ENCODE data around the gene TBC1D8. TPM values are rescaled to one million over a fixed set of nuclear protein-coding genes. Genes with fewer than 3 reads are reported as not detected.

TBC1D8 gene
- total RNA-seq, 1 donor from 2014 or later = 19.9 TPM

GRCh38 chr2:101140237-101140636 is 10.9 kb downstream of the TBC1D8 start:
- intact Hi-C loops (cut with DNase I) = no loop called here
- Histone ChIP-seq H3K4me3 (no peak overlapping the region), H3K36me3 (no peaks in the 10 kb centered on the region), H3K27ac (no peak overlapping the region), H3K27me3 (no peaks in the 10 kb centered on the region), H3K9me3 (no peaks in the 10 kb centered on the region), H3K4me1 (peaks cover 7% of the 10 kb centered on the region)
- TF ChIP-seq, protein P1, sequence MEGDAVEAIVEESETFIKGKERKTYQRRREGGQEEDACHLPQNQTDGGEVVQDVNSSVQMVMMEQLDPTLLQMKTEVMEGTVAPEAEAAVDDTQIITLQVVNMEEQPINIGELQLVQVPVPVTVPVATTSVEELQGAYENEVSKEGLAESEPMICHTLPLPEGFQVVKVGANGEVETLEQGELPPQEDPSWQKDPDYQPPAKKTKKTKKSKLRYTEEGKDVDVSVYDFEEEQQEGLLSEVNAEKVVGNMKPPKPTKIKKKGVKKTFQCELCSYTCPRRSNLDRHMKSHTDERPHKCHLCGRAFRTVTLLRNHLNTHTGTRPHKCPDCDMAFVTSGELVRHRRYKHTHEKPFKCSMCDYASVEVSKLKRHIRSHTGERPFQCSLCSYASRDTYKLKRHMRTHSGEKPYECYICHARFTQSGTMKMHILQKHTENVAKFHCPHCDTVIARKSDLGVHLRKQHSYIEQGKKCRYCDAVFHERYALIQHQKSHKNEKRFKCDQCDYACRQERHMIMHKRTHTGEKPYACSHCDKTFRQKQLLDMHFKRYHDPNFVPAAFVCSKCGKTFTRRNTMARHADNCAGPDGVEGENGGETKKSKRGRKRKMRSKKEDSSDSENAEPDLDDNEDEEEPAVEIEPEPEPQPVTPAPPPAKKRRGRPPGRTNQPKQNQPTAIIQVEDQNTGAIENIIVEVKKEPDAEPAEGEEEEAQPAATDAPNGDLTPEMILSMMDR (IDR thresholded peaks at IDR 0.05) = no peak
- DNase-seq (no peak), ATAC-seq (no peak)

GRCh38 chr2:101139495-101139894 is 11.7 kb downstream of the TBC1D8 start:
- Histone ChIP-seq H3K27me3 (no peaks in the 10 kb centered on the region), H3K36me3 (no peaks in the 10 kb centered on the region), H3K4me1 (peaks cover 7% of the 10 kb centered on the region), H3K27ac (no peak overlapping the region), H3K4me3 (no peak overlapping the region), H3K9me3 (no peaks in the 10 kb centered on the region)
- TF ChIP-seq, protein P1 (IDR thresholded peaks at IDR 0.05) = no peak
- DNase-seq (no peak), ATAC-seq (no peak)
- intact Hi-C loops (cut with DNase I) = no loop called here

DNA sequence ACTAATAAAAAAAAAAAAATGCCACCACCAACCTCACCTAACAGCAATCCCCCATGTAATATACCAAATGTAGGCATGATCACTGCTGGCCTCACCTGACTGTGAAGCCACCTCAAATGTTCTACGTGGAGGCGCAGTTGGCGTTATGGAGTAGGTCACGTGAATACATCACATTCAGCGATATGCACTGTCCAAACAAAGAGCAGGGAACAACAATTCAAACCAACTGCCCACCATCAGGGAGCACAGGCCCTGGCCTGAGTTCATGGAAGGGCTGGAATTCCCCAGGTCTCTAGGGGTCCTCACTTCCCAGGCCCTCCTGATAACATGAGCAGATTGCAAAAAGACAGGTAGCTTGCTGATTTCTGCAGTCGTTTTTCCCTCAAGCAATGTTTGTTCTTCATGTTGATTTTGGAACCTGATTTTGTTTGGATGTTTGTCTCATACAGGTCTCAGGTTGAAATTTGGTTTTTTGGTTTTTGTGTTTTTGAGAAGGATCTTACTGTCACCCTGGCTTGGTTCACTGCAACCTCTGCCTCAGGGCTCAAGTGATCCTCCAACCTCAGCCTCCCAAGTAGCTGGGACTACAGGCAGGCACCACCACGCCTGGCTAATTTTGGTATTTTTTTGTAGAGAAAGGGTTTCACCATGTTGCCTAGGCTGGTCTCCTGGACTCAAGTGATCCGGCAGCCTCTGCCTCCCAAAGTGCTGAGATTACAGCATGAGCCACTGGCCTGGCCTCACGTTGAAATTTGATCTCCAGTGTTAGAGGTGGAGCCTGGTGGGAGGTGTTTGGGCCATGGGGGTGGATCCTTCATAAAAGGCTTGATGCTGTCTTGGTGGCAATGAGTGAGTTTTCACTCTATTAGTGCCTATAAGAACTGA is 15.5 kb downstream of the TBC1D8 start:
- TF ChIP-seq, protein P1 (IDR thresholded peaks at IDR 0.05) = no peak
- no peaks in the 10 kb centered on the region for H3K9me3 ChIP-seq
- DNase-seq (no peak), ATAC-seq (peak; percentile 34)
- no peaks in the 10 kb centered on the region for H3K36me3 ChIP-seq
- H3K4me1 ChIP-seq = peaks cover 4% of the 10 kb centered on the region
- intact Hi-C loops (cut with DNase I) = no loop called here
- H3K4me3 ChIP-seq = no peak overlapping the region
- H3K27ac ChIP-seq = no peak overlapping the region
- H3K27me3 ChIP-seq = no peaks in the 10 kb centered on the region

DNA sequence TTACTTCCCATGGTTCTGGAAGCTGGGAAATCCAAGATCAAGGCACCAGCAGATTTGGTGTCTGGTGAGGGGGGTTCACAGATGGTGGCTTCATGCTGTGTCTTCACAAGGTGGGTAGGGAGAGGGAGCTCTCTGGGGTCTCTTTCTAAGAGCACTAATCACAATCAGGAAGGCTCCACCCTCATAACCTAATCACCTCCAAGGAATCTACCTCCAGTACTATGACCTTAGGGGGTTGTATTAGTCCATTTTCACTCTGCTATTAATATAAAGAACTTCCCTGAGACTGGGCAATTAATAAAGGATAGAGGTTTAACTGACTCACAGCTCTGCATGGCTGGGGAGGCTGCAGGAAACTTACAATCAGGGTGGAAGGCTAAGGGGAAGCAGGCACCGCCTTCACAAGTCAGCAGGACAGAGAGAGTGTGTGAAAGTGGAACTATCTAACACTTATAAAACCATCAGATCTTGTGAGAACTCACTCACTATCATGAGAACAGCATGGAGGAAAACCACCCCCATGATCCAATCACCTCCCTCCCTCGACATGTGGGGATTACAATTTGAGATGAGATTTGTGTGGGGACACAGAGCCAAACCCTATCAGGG is 17.6 kb downstream of the TBC1D8 start:
- TF ChIP-seq, protein P1 (IDR thresholded peaks at IDR 0.05) = no peak
- peak; percentile 78 for ATAC-seq
- no peaks in the 10 kb centered on the region for H3K36me3 ChIP-seq
- intact Hi-C loops (cut with DNase I) = no loop called here
- H3K27ac ChIP-seq = no peak overlapping the region
- H3K9me3 ChIP-seq = no peaks in the 10 kb centered on the region
- H3K27me3 ChIP-seq = no peaks in the 10 kb centered on the region
- no peak for DNase-seq
- H3K4me1 ChIP-seq = no peaks in the 10 kb centered on the region
- H3K4me3 ChIP-seq = no peak overlapping the region

DNA sequence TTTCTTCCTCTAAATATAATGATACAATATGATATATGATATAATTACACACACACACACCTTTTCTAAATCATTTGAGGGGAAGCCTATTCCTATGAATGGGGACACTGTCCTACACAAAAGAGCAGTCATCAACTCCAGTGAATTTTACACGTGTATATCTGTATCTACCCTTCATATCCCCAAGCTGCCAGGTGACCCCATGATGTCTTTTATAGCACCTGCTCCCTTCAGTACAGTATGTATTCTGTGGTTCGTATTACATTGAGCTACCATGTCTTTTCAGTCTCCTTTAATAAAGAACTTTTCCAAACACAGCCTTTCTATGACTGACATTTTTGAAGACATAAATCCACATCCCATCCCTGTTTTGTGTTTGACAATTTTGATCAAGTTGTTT is 19.0 kb downstream of the TBC1D8 start:
- DNase-seq (no peak), ATAC-seq (no peak)
- Histone ChIP-seq H3K36me3 (no peaks in the 10 kb centered on the region), H3K27me3 (no peaks in the 10 kb centered on the region), H3K9me3 (no peaks in the 10 kb centered on the region), H3K27ac (no peak overlapping the region), H3K4me3 (no peak overlapping the region), H3K4me1 (peaks cover 7% of the 10 kb centered on the region)
- intact Hi-C loops (cut with DNase I) = no loop called here
- TF ChIP-seq, protein P1 (IDR thresholded peaks at IDR 0.05) = no peak
